GM10266 (cell line): Measurements from ENCODE around the gene PIP4K2C.
"Not testable (repeated sequence)": the region's sequence is repeated elsewhere in the genome, so short reads cannot be mapped to it uniquely, and the experiment has no call there.

Experiments
- DNase-seq: peaks from one replicate; pipeline ENCODE4 v3.0.0; 2012; ENCODE audit errors: extremely low spot score
- CTCF ChIP-seq: IDR thresholded peaks from 2 replicates; pipeline ENCODE4 v1.5.1; 2012; ENCODE audit warnings: mild to moderate bottlenecking, low read depth; ENCODE audit not compliant: control insufficient read depth, insufficient read depth; ENCODE audit errors: missing control alignments

Gene PIP4K2C

DNA sequence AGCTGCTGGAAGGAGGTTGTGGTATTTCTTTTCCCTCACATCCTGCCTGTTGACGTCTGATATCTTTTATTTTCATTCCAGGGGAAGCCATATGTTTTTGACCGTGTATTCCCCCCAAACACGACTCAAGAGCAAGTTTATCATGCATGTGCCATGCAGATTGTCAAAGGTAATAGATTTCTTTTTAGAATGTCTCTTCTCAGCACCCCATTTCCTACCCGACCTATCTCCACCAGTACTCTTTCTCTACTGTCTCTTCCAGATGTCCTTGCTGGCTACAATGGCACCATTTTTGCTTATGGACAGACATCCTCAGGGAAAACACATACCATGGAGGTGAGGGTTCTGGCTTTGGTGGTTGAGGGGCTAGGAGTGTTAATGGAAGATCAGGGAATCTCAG lies 27.6 kb upstream of the PIP4K2C start:
- DNase-seq, result no peak
- no peak for TF ChIP-seq CTCF

DNA sequence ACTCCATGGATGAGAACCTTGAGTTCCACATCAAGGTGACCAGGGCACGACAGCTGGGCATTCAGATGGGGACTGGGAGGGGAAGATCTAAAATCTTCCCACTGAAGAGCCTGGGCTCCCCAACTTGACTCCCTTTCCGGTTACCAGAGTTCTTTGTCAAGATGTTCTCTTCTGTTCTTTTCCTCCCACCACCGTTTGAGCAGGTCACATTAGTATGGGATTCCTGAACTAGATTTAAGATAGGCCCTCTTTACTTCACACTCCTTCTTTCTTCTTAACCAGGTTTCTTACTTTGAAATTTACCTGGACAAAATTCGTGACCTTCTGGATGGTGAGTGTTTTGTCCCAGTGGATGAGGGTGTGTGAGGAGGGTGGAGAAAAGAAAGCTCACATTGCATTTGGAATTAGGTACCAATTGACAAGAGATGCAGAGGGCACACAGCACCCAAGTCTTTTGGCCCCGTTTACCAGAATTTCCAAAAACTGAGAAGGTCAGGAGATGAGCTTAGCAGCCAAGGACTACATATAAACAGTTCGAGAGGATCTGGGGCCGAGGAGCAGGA lies 26.7 kb upstream of the PIP4K2C start:
- TF ChIP-seq CTCF, result no peak
- DNase-seq, result no peak

- no peak for DNase-seq
- no peak for TF ChIP-seq CTCF
Observed at GRCh38 chr12:57568838-57569237, 22.2 kb upstream of the PIP4K2C start.

- no peak for DNase-seq
- TF ChIP-seq CTCF, result no peak
Observed at GRCh38 chr12:57569858-57570257, 21.1 kb upstream of the PIP4K2C start.

DNA sequence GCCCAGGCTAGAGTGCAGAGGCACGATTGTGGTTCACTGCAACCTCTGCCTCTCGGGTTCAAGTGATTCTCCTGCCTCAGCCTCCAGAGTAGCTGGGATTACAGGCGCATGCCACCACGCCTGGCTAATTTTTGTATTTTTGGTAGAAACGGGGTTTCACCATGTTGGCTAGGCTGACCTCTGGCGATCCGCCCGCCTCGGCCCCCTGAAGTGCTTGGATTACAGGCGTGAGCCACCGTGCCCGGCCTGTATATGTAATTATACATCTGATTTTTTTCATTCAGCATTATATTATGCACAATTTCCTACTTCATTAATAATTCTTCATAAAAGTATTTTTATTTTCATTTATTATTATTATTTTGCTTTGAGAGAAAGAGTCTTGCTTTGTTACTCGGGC lies 20.6 kb upstream of the PIP4K2C start:
- not testable (repeated sequence) for DNase-seq

- no peak for TF ChIP-seq CTCF
Observed at GRCh38 chr12:57571926-57572762, 18.8 kb upstream of the PIP4K2C start.

DNA sequence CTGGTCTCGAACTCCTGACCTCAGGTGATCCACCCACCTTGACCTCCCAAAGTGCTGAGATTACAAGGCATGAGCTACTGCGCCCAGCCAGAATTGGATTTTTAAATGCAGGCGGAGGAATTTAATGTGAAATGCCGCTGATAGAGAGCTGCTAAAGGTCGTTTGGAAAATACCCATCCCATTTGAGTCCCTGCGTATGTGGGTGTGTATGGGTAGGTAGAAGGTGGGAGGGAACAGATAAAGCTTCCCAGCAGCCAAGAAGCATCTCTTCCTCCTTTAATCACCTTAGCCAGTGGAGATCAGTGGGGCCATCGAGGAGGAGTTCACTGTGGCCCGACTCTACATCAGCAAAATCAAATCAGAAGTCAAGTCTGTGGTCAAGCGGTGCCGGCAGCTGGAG lies 16.2 kb upstream of the PIP4K2C start:
- no peak for DNase-seq

More at GRCh38 chr12:57571926-57572762, 18.8 kb upstream of the PIP4K2C start:
- no peak for DNase-seq

More for the DNA sequence above, 16.2 kb upstream of the PIP4K2C start:
- TF ChIP-seq CTCF, result no peak
